WTC11 (cell line): Measurements from ENCODE around the gene SENP3. TPM values are rescaled to one million over a fixed set of nuclear protein-coding genes. Genes with fewer than 3 reads are reported as not detected.
A peak's percentile ranks its signal among the peaks of the same experiment; 100 is the strongest.

Experiments
- ATAC-seq: fragments of 200-7000 bp; cut with Tn5 transposase; 2 replicates; pipeline ENCODE4 v1.10.0; 2021; ENCODE audit warnings: mild to moderate bottlenecking, moderate library complexity
- CTCF ChIA-PET: fragments of 300-600 bp; sonication (Branson Sonifier 250); formaldehyde crosslinking; loops from one replicate; lab custom pipeline; 2021; ENCODE audit warnings: antibody characterized with exemption; lab: Charles Lee
- POLR2A ChIA-PET: fragments of 350-600 bp; sonication (Branson Sonifier 250); formaldehyde crosslinking; loops from one replicate; lab custom pipeline; 2021; ENCODE audit warnings: antibody characterized with exemption; lab: Charles Lee
- DNase-seq: peaks from one replicate; pipeline ENCODE4 v3.0.0; 2021; ENCODE audit warnings: low spot score
- H3K27ac Mint-ChIP-seq: 2 replicates; pipeline ENCODE4 v1.8.0; 2021; ENCODE audit warnings: mixed read lengths
- H3K27me3 Mint-ChIP-seq: 2 replicates; pipeline ENCODE4 v1.8.0; 2021; ENCODE audit warnings: low read depth, mild to moderate bottlenecking, moderate library complexity, mixed read lengths
- H3K36me3 Mint-ChIP-seq: 2 replicates; pipeline ENCODE4 v1.8.0; 2021; ENCODE audit warnings: mixed read lengths
- H3K4me1 Mint-ChIP-seq: 2 replicates; pipeline ENCODE4 v1.8.0; 2022; ENCODE audit warnings: mixed read lengths
- H3K4me3 Mint-ChIP-seq: 2 replicates; pipeline ENCODE4 v1.8.0; 2021; ENCODE audit warnings: mild to moderate bottlenecking, moderate library complexity, mixed read lengths
- H3K9me3 Mint-ChIP-seq: 2 replicates; pipeline ENCODE4 v1.8.0; 2021; ENCODE audit warnings: mixed read lengths
- CREB1 ChIP-seq: sonication (generic); formaldehyde crosslinking; IDR thresholded peaks from 2 replicates; pipeline ENCODE4 v1.8.0; 2023; ENCODE audit warnings: mild to moderate bottlenecking, missing genetic modification reagents
- CTCF ChIP-seq: fragments of 200-600 bp; IDR thresholded peaks from 2 replicates; pipeline ENCODE4 v1.8.0; 2022; ENCODE audit warnings: antibody characterized with exemption
- FOXJ3 ChIP-seq: sonication (generic); formaldehyde crosslinking; IDR thresholded peaks from 2 replicates; pipeline ENCODE4 v1.9.0; 2021; ENCODE audit warnings: missing genetic modification reagents, mild to moderate bottlenecking, borderline replicate concordance
- FOXK1 ChIP-seq: sonication (generic); formaldehyde crosslinking; IDR thresholded peaks from 2 replicates; pipeline ENCODE4 v1.8.0; 2022; ENCODE audit warnings: mild to moderate bottlenecking, moderate library complexity, missing genetic modification reagents
- FOXP1 ChIP-seq: sonication (generic); formaldehyde crosslinking; IDR thresholded peaks from 2 replicates; pipeline ENCODE4 v1.8.0; 2022; ENCODE audit warnings: missing genetic modification reagents, mild to moderate bottlenecking, moderate library complexity, borderline replicate concordance
- GTF2I ChIP-seq: fragments of 250-450 bp; sonication (Bioruptor Pico); conservative IDR thresholded peaks from 2 replicates; pipeline ENCODE4 v1.4.0; 2021; ENCODE audit warnings: mild to moderate bottlenecking
- JUN ChIP-seq: sonication (generic); formaldehyde crosslinking; IDR thresholded peaks from 2 replicates; pipeline ENCODE4 v1.8.0; 2023; ENCODE audit warnings: mild to moderate bottlenecking, missing genetic modification reagents
- MAX ChIP-seq: sonication (generic); formaldehyde crosslinking; IDR thresholded peaks from 2 replicates; pipeline ENCODE4 v1.8.0; 2022; ENCODE audit warnings: mild to moderate bottlenecking, missing genetic modification reagents
- NFYB ChIP-seq: sonication (generic); formaldehyde crosslinking; conservative IDR thresholded peaks from 2 replicates; pipeline ENCODE4 v1.8.0; 2022; ENCODE audit warnings: low read depth, missing genetic modification reagents
- RORB ChIP-seq: fragments of 250-450 bp; sonication (Bioruptor Pico); IDR thresholded peaks from 2 replicates; pipeline ENCODE4 v1.9.0; 2021; ENCODE audit warnings: mild to moderate bottlenecking
- ZNF396 ChIP-seq: fragments of 250-450 bp; sonication (Bioruptor Pico); IDR thresholded peaks from 2 replicates; pipeline ENCODE4 v1.8.0; 2021; ENCODE audit warnings: mild to moderate bottlenecking, moderate library complexity, borderline replicate concordance
- ZNF423 ChIP-seq: fragments of 250-450 bp; sonication (Bioruptor Pico); IDR thresholded peaks from 2 replicates; pipeline ENCODE4 v2.1.2; 2022; ENCODE audit warnings: mild to moderate bottlenecking, moderate library complexity
- total RNA-seq: library from RNA; stranded (reverse); gene quantifications from 3 replicates; pipeline ENCODE4 v1.2.3, GENCODE V29; 2021

Gene SENP3
- total RNA-seq, 1 experiment from 2014 or later = 85.4 TPM

GRCh38 chr17:7589891-7590691, 28.4 kb downstream of the SENP3 start, which contains the start of gene SOX15:
Gene SOX15 (minus strand): TSS chr17:7590094. CDS start chr17:7589676, 418 bp downstream.
- Mint-ChIP-seq H3K27me3 (no peaks in the 10 kb centered on the region), H3K9me3 (no peaks in the 10 kb centered on the region), H3K4me1 (peaks cover 30% of the 10 kb centered on the region), H3K36me3 (peaks cover 44% of the 10 kb centered on the region), H3K27ac (peak within 1 kb of the TSS; percentile 97), H3K4me3 (peak within 1 kb of the TSS; percentile 70)
- DNase-seq (peak; percentile 71), ATAC-seq (peak; percentile 60)
- no peak for TF ChIP-seq JUN (CRISPR knock-in tag)
- 0 out of 2 replicates have a peak, but pooled peaks have one; percentile 10 for TF ChIP-seq FOXK1 (CRISPR knock-in tag)
- CTCF ChIA-PET = interaction anchor here (0.7 to 4.3 kb wide), 49 partner anchors 8 to 600 kb away, joined by 3 to 61 read pairs (median 6); partner anchors contain the start of genes ACAP1, ATP1B2, BORCS6 and CD68
- POLR2A ChIA-PET = interaction anchor here (0.8 to 4.6 kb wide), 17 partner anchors 10 to 187 kb away, joined by 3 to 41 read pairs (median 4); partner anchors contain the start of genes ATP1B2, CD68, EFNB3 and SAT2

DNA sequence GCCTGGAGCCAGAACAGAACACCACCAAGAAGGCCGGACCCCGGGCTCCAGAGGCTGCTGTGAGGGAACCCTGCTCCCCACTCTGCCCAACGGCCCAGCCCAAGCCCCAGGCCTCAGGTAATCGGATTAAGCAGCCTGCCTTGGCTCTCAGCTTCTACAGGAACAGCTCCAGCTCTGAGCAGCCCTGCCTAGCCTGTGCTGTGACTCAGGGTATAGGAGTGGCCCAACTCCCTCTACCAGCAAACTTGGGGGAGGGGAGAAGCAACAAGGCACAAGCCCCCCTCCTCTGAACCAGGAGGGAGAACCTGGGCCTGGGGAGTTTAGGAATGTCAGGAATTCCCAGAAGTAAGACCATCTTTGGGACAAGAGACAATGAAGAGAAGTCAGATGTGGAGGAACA, 29.0 kb downstream of the SENP3 start:
- peaks cover 30% of the 10 kb centered on the region for H3K4me1 Mint-ChIP-seq
- peak overlapping the region; percentile 97 for H3K27ac Mint-ChIP-seq
- no peak for TF ChIP-seq CTCF
- no peak for TF ChIP-seq JUN (CRISPR knock-in tag)
- peak; percentile 60 for DNase-seq
- POLR2A ChIA-PET = interaction anchor here (0.9 to 4.6 kb wide), 6 partner anchors 11 to 97 kb away, joined by 3 to 41 read pairs (median 11); partner anchors contain the start of genes ATP1B2, CD68, TP53 and WRAP53
- CTCF ChIA-PET = interaction anchor here (0.5 to 4.3 kb wide), 16 partner anchors 11 to 599 kb away, joined by 3 to 61 read pairs (median 17); partner anchors contain the start of genes ATP1B2, BORCS6, CD68 and DNAH2
- no peaks in the 10 kb centered on the region for H3K27me3 Mint-ChIP-seq
- no peaks in the 10 kb centered on the region for H3K9me3 Mint-ChIP-seq
- ATAC-seq = peak; percentile 55
- H3K4me3 Mint-ChIP-seq = peak overlapping the region; percentile 45
- peaks cover 49% of the 10 kb centered on the region for H3K36me3 Mint-ChIP-seq

DNA sequence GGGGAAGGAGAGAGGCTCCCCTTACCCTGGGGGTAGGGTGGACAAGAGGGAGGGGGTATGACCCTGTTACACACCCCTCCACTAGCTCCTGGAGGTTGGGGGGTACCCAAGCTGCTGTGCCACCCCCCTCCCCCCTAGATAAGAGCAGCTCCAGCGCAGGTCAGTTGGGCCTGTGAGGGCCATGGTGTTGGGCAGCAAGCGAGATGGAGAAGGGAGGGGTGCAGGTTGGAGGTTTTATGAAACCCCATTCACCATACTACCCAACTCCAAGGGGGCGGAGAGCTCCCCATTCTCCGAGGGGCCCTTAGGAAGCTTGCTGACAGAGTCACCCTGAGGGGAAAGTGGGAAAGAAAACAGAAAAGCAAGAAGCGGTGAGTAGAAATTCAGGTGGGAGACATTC, 29.9 kb downstream of the SENP3 start:
- TF ChIP-seq ZNF423 (CRISPR knock-in tag) (no peak), FOXJ3 (CRISPR knock-in tag) (no peak), CTCF (no peak), MAX (CRISPR knock-in tag) (no peak), NFYB (no peak), GTF2I (CRISPR knock-in tag) (no peak), FOXP1 (CRISPR knock-in tag) (no peak)
- CTCF ChIA-PET = no interaction called here
- Mint-ChIP-seq H3K27me3 (no peaks in the 10 kb centered on the region), H3K4me3 (no peak overlapping the region; the same call in 1 of the 2 replicates), H3K27ac (peak overlapping the region; percentile 97), H3K4me1 (peaks cover 30% of the 10 kb centered on the region), H3K9me3 (no peaks in the 10 kb centered on the region), H3K36me3 (peaks cover 54% of the 10 kb centered on the region)
- POLR2A ChIA-PET = interaction anchor here (4.6 kb wide), 1 partner anchor 96 kb away, joined by 41 read pairs; the partner anchor contains the start of genes TP53 and WRAP53
- ATAC-seq = no peak
- no peak for DNase-seq

DNA sequence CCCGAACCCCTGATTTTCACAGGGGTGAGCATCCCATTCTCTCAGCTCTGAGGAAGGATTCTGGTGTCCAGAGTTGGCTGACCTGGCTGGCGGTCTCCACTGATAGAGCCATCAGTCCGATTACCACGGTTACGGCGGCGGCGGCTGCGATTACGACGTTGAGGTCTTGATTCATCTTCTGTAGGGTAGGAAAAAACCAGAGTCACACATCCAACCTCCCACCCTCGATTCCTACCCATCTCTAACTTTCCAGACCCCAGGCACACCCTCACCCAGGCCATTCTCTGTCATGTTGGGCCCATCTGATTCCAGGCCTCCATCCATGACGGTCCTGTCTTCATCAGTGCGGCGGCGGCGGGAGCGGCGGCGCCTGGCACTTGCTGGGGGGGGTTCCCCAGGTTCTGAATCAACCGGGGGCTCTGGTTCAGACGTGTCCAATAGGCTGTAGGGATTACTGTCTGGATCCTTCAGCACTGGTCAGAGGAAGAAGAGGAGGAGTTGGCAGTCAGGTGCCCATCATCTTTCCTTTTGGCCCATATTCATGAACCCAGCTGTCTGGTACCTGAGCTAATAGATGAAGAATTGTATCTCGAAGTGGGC, 30.8 kb downstream of the SENP3 start:
- Mint-ChIP-seq H3K27me3 (no peaks in the 10 kb centered on the region), H3K36me3 (peaks cover 55% of the 10 kb centered on the region), H3K9me3 (no peaks in the 10 kb centered on the region), H3K27ac (no peak overlapping the region), H3K4me3 (no peak overlapping the region), H3K4me1 (peaks cover 26% of the 10 kb centered on the region)
- DNase-seq = no peak
- POLR2A ChIA-PET = interaction anchor here (4.6 kb wide), 1 partner anchor 95 kb away, joined by 41 read pairs; the partner anchor contains the start of genes TP53 and WRAP53
- TF ChIP-seq ZNF396 (CRISPR knock-in tag) (no peak), RORB (no peak), CREB1 (CRISPR knock-in tag) (no peak), FOXK1 (CRISPR knock-in tag) (no peak)
- no peak for ATAC-seq
- CTCF ChIA-PET = interaction anchor here (1.2 to 1.4 kb wide), 2 partner anchors 22 to 80 kb away, joined by 3 to 4 read pairs; partner anchors contain the start of gene FXR2
